GM19328 (cell line): ENCODE results near the gene CFAP298.

ENCODE experiments used
- ATAC-seq: cut with Tn5 transposase; IDR thresholded peaks from one replicate; pipeline ENCODE4 v1.9.1; 2021; ENCODE audit warnings: mild to moderate bottlenecking, moderate library complexity; ENCODE audit not compliant: unreplicated experiment

CFAP298 gene

DNA sequence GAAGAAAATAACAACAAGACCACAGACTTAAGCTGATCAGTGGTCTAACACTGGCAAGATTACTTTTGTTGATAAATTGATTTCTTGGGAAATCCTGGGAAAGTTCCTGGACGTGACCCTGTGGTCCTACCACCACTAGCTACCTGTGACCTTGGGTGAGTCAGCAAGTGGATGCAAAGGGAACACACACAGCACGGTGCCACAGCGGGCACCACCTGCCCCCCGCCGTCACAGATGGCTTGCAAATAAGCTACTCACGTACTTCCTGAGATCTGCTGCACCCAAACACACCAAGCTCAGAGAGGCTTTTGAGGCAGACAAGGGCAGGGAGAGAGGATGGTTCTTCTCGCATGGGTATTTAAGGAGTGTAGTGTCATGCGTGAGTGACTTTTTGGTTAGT, 12.7 kb downstream of the CFAP298 start:
- no peak for ATAC-seq

DNA sequence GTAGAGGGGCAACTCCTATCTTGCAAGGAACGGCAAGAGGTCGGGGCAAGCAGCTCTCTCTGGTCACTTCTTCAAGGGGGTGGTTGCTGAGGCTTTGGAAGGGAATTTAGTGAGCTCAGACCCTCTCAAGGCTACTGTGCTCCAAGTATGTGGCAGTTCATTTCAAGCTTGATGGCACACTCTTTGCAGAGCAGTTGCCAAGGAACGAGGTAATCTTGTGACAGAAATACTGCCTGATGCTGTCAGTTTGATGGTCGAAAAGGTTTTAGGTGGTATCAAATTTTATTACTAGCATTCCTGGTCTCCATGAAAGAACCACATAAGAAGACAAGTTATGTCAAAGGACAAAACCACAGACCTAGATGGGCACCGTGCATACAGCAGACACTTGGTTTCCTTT, 13.1 kb downstream of the CFAP298 start:
- ATAC-seq, result no peak

DNA sequence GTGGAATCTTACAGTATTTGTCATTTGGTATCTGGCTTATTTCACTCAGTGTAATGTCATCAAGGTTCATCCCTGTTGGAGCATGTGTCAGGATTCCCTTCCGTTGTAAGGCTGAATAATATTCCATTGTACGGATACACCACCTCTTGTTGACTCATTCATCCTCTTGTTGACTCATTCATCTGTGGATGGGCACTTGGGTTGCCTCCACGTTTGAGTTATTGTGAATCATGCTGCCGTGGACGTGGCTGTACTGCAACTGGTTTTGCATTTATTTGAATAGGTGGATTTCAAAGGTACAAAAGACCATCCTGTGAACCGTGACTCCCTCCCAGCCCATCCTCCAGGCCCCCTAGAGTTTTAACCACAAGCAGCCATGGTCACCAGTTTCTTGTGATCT, 15.0 kb downstream of the CFAP298 start:
- no peak for ATAC-seq

DNA sequence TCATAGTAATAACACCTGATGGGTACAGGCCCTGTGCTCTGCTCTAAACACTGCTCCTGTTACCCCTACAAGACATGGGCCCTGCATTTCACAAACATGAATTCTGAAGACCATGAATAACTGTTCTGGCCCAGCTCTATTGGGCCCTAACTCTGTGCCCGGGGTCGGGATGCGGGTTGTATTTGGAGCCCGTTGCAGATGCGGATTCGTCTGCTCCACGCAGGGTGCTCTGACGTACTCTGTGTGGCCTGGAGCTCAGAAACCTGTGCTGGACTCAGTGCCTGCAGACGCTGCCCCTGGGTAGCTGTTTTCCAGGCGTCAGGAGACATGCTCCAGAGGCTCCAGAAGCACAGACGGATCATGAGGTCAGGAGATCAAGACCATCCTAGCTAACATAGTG, 16.7 kb downstream of the CFAP298 start:
- ATAC-seq, result no peak

DNA sequence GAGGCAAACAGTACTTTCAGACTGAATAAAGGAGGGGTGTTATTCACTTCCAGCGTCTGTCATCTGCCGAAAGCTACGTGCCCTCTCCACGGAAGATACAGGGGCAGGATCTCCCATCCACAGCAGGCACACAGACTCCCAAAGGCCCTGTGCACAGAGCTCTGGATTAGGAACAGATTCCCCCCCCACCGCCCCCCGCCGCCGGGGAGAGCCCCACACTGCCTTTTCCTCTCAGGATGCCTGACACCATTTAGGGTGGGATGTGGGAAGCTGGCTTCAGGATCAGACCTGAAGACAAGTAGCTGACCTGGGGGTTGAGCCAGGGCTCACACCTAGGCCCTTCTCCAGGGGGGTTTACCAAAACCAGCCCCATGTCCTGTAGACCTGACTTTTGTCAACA, 18.5 kb downstream of the CFAP298 start:
- ATAC-seq, result no peak

DNA sequence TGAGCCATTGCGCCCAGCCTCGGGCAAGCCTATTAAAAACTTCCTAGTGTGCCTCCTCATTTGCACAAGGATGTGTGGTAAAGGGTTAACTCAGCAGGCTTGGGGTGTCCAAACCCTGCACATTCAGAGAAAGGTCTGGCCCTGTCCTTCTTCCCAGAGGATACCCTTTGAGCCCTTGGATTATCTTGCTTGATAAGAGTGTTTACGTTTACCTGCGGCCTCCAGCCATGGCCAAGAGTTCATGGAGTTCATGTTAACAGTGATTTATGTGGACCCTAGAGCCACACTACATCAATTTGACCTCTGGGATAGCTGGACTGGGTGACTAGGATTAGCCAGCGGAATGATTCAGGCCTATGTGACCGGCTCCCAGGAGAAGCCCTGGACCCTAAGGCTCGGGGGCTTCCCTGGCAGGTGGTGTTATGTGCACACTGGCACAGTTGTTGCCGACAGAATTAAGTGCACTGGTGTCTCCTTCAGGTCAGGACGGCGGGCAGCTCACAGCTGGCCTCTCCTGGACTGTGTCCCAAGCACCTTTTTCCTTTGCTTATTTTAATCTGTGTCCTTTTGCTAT, 19.2 kb downstream of the CFAP298 start:
- ATAC-seq, result no peak

DNA sequence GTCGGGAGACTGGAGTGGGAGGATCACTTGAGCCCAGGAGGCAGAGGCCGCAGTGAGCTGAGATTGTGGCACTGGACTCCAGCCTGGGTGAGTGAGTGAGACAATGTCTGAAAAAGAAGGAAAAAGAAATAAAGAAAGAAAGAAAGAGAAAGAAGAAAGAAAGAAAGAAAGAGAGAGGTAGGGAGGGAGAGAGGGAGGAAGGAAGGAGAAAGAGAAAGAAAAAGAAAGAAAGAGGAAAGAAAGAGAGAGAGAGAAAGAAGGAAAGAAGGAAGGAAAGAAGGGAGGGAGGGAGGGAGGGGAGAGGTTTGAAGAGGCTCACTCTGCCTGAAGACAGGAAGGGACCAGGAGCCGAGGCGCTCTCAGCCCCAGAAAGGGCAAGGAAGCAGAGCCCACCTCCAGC, 22.0 kb downstream of the CFAP298 start:
- no peak for ATAC-seq

DNA sequence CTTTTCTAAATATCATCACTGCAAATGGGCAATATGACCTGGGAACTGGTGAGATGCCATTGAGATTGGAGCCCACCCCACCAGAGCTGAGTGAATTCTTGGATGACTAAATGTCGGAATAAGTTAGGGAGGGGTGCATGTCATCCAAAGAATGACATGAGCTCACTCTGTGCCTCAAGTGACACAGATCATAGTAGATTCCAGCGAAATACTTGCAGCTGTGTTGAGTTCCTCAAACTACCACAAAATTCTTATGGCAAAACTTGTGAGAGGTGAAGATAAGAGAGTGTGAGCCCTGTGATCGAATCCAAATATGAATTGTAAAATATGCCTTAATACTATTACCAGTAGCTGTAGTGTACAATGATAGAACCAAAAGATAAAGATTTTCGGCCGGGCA, 24.5 kb downstream of the CFAP298 start:
- no peak for ATAC-seq

DNA sequence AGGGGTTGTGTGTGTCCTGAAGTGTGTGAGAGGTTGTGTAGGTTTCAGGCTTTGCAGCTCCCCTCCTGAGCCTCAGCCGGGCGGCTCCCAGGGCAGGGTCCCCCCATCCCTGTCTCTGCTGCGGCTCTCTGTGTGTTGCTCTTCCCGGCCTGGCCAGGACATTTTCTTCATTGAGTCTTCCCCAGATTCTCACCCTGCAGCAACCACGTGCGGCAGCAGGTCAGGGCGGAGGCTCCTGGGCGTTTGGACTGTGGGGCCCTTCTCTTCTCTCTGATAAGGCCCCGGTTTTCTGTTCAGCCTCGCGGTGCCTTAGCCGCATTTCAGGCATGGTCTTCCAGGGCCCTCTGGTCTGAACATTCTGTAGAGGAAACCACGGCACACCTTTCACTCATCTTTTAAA, 25.1 kb downstream of the CFAP298 start:
- ATAC-seq, result no peak

DNA sequence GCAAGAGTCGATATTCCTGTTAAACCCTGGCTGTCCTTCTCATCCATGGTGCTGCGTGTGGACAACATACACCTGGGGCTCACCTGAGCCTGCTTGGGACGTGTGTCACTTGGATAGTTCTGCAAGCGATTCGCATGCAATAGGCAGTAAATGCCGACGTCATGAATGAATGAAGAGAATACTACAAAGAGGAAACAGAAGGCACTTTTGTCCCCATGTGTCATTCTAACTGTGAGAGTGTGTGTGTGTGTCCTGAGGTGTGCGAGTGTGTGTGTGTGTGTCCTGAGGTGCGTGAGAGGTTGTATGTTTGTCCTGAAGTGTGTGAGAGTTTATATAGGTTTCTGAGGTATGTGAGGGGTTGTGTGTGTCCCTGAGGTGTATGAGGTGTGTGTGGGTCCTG, 26.2 kb downstream of the CFAP298 start:
- ATAC-seq, result no peak

DNA sequence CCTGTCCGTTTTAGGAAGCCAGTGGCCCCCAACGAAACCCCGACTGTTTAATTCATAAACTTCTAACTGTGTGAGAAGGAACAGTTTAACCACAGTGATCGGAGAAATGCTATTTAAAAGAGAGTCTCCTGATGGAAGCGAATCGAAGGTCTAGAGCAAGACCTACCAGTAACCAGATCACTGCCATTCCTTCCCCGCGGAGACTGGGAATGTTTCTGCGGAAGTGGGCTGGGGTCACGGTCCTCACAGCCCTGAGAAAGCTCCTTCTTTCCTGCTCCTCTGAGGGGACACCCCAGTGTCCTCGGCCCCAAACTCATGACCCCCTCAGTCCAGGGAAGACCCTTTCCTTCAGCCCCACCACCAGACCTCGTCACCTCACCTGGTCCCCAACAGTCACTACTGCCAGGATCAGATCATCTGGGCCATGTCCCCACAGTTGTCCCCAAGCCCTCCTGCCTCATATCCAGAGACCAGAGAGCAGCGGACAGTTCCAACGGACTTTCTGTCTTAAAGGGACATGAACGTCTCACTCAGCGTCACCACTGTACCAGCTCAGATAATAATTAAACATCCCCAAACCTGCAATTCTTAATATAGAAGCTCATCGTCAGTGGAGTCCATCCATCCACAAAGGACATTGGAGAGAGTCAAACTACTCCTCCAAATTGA, 27.0 kb downstream of the CFAP298 start, which contains the start of gene TCP10L:
Gene TCP10L (minus strand): TSS at position 482 of the 669 bp plus-strand sequence. CDS start 1,219 bp downstream, outside the sequence.
- no peak for ATAC-seq

DNA sequence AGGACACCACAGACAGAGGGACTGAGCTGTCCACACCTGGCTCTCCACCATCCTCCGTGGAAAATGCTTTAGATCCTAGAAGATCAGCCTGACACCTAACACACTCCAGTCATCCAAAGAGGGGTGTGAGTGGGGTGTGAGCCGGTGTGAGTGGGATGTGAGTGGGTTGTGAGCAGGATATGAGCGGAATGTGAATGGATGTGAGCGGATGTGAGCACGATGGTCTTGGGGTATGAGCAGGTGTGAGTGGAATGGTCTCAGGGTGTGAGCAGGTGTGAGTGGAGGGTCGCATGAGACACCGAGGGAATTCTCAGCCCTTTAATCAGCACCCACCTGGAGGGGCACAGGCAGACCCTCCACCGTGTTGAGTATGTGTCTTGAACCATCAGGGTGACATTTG, 27.7 kb downstream of the CFAP298 start:
- no peak for ATAC-seq

DNA sequence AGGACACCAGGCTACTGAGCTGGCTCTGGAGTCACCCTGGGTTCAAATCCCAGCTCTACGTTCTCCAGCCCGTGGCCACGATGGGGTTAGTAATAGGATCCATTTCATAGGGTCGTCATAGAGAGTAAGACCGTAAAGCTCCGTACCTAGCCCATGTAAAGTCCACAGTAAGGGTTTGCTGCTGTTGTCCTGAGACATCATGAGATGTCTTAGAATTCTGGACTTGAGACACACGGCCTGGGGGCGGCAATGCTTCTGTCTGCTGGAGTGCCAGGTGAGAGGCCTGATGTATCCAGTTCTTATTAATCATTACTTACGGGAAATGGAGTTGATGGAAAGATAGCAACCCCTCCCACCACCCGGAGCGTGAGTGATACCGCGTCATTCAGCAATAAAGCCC, 30.4 kb downstream of the CFAP298 start:
- ATAC-seq, result no peak

DNA sequence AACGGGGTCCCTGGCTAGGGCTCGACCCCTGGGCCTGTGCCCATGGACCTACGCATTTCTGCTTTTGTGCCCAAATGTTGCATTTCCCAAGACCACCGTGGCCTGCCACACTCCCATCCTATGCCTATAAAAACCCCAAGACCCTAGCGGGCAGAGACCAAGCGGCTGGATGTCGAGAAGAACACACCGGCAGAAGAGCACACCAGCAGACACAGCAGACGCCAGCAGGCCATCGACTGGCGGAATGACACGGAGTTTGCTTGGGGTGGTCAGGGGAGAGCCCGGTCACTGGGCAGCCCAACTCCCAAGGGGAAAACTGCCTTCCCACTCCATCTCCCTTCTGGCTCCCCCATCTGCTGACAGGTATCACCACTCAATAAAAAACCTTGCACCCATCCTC, 31.2 kb downstream of the CFAP298 start:
- no peak for ATAC-seq

DNA sequence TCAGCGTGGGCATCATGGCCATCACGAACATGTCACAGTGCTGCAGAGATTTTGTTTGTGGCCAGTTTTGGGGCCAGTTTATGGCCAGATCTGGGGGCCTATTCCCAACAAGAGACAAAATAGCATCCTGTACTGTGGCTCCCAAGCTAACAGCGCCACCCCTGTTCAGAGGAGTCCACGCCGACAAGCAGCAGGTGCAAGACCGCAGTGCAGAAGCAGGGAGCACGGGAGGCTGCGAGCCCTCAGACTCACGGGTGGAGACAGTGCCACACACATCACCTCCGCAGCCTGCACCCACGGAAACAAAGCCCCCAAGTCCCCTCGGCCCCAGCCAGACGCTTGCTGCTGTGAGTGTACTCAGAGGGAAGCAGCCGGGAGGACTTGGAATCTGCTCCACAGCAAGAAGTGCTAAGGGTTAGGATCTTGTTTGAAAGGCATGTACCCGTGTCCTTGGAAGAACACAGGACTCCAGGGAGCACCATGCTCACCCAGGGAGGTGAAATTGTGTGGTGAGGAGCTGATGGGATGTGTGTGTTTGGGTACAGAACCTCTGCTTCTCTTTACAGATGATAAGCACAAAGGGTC, 34.0 kb downstream of the CFAP298 start:
- no peak for ATAC-seq

DNA sequence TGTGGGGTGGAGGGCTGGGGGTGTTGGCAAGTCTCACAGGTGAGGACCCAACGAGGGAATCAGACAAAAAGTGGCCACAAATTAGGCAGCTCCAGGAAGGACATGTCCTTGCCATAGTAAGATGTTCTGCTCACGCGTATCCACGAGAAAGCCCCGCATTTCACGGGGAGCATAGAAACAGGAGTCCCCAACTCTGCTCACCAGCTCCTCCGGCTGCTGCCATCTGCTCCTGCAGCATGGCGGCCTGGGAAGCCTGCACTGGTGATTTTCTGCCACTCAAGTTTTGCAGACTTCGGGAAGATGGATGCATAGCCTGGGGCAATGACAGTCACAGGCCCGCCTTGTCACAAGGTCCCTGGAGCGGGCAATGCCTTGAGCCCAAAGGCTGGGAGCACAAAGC, 36.2 kb downstream of the CFAP298 start:
- ATAC-seq, result no peak

DNA sequence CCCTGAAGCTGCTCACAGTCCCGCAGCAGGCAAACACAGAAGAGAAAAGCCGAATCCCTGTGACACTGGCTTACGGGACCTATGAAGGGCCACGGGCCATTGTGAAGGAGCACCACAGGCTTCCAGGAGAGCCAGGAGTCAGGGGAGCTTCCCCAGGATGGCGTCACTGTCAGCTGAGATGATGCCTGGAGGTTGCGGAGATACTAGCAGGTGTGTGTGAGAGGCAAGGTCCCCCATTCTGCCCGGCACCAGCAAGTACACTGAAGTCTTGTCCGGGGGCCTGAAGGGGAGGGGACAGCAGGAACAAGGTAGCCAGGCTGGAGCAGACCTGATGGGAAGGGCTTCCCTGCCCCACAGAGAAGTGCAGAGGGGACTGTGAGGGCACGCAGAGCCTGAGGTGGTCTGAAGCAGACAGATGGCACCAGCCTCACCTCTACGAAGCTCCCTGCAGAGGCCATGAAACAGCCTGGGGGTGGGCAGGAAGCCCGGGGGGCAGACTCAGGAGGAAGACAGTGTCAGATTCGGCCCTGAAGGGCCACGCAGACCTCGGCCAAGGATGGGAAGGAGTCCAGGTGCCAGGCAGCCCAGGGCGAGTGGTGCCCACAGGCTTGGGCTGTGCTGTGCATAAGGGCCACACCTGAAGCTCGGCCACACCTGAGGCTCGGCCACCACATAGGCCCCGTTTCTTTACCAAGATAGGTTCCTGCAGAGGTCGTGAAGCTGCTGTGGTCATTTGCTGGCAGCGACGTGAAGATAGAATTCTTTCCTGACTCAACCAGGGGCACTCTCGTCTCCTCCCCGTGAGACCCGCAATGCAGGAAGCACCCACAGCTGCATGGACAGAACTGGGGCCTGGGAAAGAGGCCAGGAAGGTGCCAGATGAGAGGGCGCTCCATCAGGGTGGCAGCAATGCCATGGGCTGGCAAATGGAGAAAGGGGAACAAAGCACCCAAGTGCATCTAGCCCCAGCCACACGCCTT, 36.9 kb downstream of the CFAP298 start:
- ATAC-seq, result no peak

DNA sequence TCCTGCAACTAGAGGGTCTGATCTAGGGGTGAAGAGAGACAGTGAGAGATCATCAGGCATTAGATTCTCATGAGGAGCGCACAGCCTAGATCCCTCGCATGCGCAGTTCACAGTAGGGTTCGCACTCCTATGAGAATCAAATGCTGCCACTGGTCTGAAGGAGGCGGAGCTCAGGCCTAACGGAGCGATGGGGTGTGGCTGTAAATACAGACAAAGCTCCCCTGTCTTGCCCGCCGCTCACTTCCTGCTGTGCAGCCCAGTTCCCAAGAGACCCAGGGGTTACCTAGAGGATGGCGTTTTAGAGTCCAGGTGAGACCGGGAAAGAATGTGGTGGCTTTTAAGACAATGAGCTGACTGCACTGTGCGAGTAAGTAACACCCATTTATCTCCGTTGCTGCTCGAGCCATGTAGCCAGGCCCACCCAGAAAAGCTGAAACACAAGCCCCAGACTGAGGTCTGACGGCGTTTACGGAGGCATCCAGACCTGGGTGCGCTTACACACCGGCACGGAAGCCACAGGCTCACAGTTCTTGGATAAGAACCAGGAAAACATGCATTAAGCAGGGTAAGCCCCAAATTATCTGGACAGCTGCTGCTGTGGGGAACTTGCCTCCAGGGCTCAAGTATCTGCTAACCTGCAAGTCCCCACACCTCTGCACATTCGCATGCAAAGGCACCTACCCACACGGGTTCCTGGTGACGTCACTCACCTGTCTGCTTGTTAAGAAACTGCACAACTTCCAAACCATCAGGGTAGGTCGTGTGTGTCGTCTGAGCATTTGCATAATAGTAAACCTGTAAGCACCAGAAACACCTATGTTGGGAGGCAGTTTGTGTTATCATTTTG, 39.4 kb downstream of the CFAP298 start:
- no peak for ATAC-seq

DNA sequence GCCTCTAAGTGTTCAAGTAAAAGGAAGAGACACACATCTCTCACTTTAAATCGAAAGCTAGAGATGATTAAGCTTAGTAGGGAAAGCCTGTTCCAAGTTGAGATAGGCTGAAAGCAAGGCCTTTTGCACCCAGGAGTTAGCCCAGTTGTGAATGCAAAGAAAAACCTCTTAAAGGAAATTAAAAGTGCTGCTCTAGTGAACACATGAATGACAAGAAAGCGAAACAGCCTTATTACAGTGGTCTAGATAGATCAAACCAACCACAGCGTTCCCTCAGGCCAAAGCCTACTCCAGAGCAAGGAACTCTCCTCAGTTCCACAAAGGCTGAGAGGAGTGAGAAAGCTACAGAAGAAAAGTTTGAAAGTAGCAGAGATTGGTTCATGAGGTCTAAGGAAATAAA, 41.7 kb downstream of the CFAP298 start:
- no peak for ATAC-seq
